ENCODE measurements around the gene PDCD7. TPM values are rescaled to one million over a fixed set of nuclear protein-coding genes. Genes with fewer than 3 reads are reported as not detected.

PDCD7 gene
- total RNA-seq, 1 donor from 2014 or later: 13.6 TPM

DNA sequence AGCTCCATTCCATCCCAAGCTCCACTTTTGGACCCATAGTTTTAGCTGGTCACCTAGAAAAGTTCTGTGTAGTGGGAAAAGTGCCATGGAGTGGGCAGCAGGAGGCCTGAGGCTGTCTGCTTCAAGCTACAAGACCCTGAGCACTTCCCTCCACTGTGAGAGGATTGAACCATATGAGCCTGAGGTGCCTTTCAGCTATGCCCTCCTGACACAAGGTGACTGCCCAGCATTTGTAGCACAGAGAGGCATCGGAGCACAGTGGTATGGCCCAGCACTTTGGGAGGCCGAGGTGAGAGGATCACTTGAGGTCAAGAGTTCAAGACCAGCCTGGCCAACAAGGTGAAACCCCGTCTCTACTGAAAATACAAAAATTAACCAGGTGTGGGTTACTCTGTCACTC lies 61.0 kb downstream of the PDCD7 start:
- DNase-seq: no peak
- Mint-ChIP-seq H3K27me3 (ENCODE audit: unreplicated experiment) (peaks cover 7% of the 10 kb centered on the region), H3K27ac (ENCODE audit: unreplicated experiment) (no peak overlapping the region), H3K36me3 (ENCODE audit: unreplicated experiment) (no peaks in the 10 kb centered on the region), H3K4me3 (ENCODE audit: unreplicated experiment) (no peak overlapping the region), H3K4me1 (ENCODE audit: low read depth, unreplicated experiment) (peaks cover 5% of the 10 kb centered on the region), H3K9me3 (ENCODE audit: unreplicated experiment) (peaks cover 2% of the 10 kb centered on the region)
- TF ChIP-seq, protein P1, sequence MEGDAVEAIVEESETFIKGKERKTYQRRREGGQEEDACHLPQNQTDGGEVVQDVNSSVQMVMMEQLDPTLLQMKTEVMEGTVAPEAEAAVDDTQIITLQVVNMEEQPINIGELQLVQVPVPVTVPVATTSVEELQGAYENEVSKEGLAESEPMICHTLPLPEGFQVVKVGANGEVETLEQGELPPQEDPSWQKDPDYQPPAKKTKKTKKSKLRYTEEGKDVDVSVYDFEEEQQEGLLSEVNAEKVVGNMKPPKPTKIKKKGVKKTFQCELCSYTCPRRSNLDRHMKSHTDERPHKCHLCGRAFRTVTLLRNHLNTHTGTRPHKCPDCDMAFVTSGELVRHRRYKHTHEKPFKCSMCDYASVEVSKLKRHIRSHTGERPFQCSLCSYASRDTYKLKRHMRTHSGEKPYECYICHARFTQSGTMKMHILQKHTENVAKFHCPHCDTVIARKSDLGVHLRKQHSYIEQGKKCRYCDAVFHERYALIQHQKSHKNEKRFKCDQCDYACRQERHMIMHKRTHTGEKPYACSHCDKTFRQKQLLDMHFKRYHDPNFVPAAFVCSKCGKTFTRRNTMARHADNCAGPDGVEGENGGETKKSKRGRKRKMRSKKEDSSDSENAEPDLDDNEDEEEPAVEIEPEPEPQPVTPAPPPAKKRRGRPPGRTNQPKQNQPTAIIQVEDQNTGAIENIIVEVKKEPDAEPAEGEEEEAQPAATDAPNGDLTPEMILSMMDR (IDR thresholded peaks at IDR 0.05; ENCODE audit: partially characterized antibody, unreplicated experiment): no peak

DNA sequence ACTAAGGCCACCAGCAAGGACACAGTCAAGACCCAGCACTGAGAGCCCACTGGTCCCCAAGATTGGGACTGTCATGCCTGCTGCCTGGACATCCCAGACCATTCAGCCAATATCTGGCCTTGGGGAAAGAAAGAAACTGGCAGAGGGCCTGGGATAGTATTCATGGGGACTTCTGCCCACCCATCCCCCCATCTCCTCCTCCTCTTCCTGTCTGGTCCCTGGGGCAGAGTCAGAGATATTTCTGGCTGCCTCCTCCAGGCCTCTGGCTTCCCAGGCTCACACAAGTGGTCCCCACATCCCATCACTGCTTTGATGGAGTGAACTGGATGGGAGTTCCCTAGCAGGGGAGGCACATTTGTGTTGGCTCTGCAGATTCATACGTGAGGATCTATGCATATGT lies 61.6 kb downstream of the PDCD7 start:
- Mint-ChIP-seq H3K4me1 (ENCODE audit: low read depth, unreplicated experiment) (peaks cover 5% of the 10 kb centered on the region), H3K27ac (ENCODE audit: unreplicated experiment) (no peak overlapping the region), H3K36me3 (ENCODE audit: unreplicated experiment) (no peaks in the 10 kb centered on the region), H3K9me3 (ENCODE audit: unreplicated experiment) (peaks cover 2% of the 10 kb centered on the region), H3K27me3 (ENCODE audit: unreplicated experiment) (peaks cover 10% of the 10 kb centered on the region), H3K4me3 (ENCODE audit: unreplicated experiment) (no peak overlapping the region)
- TF ChIP-seq, protein P1 (IDR thresholded peaks at IDR 0.05; ENCODE audit: partially characterized antibody, unreplicated experiment): no peak
- no peak for DNase-seq

DNA sequence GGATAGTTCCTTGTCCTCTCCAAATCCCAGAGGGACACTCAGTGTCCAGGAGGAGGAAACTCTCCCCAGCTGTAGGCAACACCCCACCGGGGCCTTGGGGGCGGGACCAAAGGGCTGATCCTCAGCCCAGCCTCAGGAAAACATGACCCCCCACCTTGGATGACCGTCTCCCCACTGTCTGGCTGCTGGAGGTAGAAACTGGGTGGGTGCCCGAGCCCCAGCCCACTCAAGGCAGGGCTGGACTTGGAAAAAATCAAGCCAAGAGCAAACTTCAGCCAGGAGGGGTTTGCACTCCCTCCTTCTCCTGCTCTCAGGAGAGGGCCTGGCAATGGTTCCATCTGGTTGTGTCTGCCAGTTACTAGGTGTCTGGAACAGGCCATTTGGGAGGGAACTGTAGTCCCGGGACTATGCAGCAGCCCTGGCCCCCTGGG lies 62.2 kb downstream of the PDCD7 start:
- DNase-seq: no peak
- H3K4me1 Mint-ChIP-seq (ENCODE audit: low read depth, unreplicated experiment): peaks cover 3% of the 10 kb centered on the region
- H3K27ac Mint-ChIP-seq (ENCODE audit: unreplicated experiment): no peak overlapping the region
- no peaks in the 10 kb centered on the region for H3K36me3 Mint-ChIP-seq (ENCODE audit: unreplicated experiment)
- TF ChIP-seq, protein P1 (IDR thresholded peaks at IDR 0.05; ENCODE audit: partially characterized antibody, unreplicated experiment): no peak
- no peak overlapping the region for H3K4me3 Mint-ChIP-seq (ENCODE audit: unreplicated experiment)
- H3K27me3 Mint-ChIP-seq (ENCODE audit: unreplicated experiment): peaks cover 10% of the 10 kb centered on the region
- peaks cover 2% of the 10 kb centered on the region for H3K9me3 Mint-ChIP-seq (ENCODE audit: unreplicated experiment)

DNA sequence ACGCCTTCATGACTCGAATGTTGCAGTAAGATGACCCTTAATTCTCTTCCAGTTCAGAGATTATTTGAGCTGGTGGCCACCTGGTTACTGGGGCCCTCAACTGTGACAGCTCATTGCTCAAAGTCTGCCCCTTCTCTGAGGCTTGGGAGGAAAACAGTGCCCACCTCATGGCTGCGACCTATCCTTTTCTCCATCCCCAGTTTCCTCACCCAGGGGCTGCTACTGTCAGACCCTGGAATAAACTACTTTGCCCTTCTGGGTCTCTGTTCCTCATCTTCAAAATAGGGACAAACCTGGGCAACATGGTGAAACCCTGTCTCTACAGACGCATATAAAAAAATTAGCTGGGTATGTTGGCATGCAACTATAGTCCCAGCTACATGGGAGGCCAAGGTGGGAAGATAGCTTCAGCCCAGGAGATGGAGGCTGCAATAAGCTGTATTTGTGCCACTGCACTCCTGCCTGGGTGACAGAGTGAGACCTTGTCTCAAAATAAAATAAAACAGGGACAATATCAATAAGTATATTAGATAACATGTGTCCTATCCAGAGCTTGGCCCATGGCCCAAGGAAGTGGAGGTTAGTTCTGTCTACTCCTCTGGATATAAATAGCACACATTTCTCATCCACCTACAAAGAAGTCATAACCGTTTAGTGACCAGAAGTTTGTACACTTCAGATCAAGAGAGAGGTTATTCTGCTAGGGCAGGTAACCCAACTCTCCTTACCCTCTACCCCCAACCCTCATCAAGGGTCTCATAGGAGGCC lies 63.6 kb downstream of the PDCD7 start:
- H3K9me3 Mint-ChIP-seq (ENCODE audit: unreplicated experiment): peaks cover 2% of the 10 kb centered on the region
- H3K36me3 Mint-ChIP-seq (ENCODE audit: unreplicated experiment): no peaks in the 10 kb centered on the region
- TF ChIP-seq, protein P1 (IDR thresholded peaks at IDR 0.05; ENCODE audit: partially characterized antibody, unreplicated experiment): no peak
- H3K4me1 Mint-ChIP-seq (ENCODE audit: low read depth, unreplicated experiment): peaks cover 2% of the 10 kb centered on the region
- no peak for DNase-seq
- H3K4me3 Mint-ChIP-seq (ENCODE audit: unreplicated experiment): no peak overlapping the region
- peaks cover 10% of the 10 kb centered on the region for H3K27me3 Mint-ChIP-seq (ENCODE audit: unreplicated experiment)
- H3K27ac Mint-ChIP-seq (ENCODE audit: unreplicated experiment): no peak overlapping the region

DNA sequence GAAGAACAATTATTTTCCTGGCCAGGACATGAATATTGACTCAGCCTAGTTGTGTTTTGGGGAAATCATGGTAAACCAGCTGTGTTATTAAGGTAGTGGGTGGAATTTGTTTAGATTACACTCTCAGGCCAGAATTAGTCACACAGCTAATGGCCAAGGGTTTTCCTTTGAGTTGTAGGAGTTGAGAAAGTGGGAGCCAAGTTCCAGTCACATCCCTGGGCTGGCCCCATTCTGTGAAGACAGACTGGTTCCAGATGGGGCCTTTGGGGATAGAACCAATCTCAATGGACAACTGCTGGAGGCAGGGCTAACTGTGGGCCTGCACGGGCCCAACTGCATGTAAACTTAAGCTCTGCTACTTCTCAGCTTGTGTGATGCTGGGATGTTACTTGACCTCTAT lies 64.4 kb downstream of the PDCD7 start:
- Mint-ChIP-seq H3K27me3 (ENCODE audit: unreplicated experiment) (peaks cover 10% of the 10 kb centered on the region), H3K4me1 (ENCODE audit: low read depth, unreplicated experiment) (peaks cover 2% of the 10 kb centered on the region), H3K36me3 (ENCODE audit: unreplicated experiment) (no peaks in the 10 kb centered on the region), H3K4me3 (ENCODE audit: unreplicated experiment) (no peak overlapping the region), H3K9me3 (ENCODE audit: unreplicated experiment) (peaks cover 2% of the 10 kb centered on the region), H3K27ac (ENCODE audit: unreplicated experiment) (no peak overlapping the region)
- no peak for DNase-seq
- TF ChIP-seq, protein P1 (IDR thresholded peaks at IDR 0.05; ENCODE audit: partially characterized antibody, unreplicated experiment): no peak

All from glutamatergic neuron (in vitro differentiated cells).